Raji (cell line): ENCODE data around the gene TMEM270.

ENCODE experiments used
- POLR2A ChIP-seq: IDR thresholded peaks from 2 replicates; pipeline ENCODE4 v1.6.1; 2011; ENCODE audit warnings: low read depth, low read length, control low read depth; ENCODE audit not compliant: insufficient read depth

TMEM270 gene

DNA sequence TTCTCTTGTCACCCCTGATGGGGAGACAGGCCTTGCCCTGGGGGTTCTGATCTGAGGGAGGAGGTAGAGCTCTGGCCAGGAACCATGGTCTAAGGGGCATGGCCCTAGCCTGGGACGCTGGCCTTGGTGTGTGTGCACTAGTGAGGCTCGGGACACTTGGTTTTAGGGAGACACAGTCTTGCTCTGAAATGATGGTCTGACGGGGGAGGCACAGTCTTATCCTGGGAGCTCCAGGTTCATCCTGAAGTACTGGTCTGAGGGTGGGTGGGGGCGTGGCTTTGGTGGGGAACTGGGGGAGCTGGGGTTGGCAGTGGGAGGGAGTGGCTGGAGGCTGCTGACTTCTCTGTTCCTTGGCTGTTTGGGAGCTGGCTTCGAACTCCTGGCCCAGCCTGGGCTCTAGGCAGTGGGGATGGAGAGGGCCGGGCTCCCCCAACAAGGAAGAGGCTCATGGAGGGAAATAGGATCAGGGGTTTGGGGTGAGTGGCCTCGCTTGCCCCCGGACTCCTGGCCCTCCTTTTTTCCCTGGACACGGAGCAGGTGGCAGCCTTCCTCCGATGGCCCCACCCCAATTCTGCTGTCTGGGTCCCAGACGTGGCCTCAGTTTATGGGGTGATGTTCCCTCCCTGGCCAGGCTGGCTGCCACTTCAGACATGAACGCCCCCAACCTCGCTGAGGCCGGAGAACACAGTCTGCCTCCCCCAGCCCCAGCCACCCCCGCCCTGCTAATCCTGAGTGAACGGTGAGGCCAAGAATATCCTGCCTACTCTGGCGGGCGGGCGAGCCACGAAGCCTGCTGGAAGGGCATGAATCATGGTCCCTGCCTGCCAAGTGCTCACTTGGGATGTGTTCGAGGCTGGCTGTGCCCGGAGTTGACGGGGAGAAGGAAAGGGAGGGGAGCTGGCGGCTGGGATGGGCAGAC is 43.5 kb downstream of the TMEM270 start:
- TF ChIP-seq POLR2A, result no peak

DNA sequence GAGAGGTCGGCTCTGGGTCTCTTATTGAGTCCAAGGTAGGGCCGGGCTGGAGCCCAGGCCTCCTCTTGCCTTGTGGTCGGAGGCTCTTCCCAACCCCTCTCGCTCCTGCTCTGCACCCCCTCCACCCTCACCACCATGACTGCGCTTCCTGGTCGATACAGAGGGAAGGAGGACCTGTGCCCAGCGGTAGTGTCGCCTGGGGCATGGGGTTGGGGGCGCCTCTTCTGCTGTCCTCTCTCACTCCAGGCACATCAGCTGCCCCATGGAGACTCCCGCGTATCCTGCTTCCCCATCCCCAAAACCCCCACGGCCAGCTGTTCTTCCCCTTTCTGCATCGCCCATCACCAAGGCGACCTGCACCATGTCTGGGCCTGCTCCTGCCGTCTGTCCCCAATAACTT is 44.4 kb downstream of the TMEM270 start:
- no peak for TF ChIP-seq POLR2A

DNA sequence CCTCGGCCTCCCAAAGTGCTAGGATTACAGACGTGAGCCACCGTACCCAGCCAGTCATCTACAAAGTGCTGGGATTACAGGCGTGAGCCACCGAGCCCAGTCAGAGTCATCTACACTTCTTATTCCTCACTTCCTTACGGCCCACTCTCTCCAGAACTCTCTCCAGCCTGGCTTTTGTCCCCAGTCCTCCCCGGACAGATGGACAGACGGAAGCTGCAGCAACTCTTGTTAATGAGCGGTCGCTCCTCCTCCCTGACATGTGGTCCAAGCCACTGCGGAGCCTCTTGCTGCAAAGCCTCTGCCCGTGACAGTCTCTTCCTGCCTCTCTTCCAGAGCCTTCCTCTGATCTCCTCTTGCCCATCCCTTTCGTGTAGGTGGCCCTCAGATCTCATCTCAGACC is 45.9 kb downstream of the TMEM270 start:
- TF ChIP-seq POLR2A, result no peak

DNA sequence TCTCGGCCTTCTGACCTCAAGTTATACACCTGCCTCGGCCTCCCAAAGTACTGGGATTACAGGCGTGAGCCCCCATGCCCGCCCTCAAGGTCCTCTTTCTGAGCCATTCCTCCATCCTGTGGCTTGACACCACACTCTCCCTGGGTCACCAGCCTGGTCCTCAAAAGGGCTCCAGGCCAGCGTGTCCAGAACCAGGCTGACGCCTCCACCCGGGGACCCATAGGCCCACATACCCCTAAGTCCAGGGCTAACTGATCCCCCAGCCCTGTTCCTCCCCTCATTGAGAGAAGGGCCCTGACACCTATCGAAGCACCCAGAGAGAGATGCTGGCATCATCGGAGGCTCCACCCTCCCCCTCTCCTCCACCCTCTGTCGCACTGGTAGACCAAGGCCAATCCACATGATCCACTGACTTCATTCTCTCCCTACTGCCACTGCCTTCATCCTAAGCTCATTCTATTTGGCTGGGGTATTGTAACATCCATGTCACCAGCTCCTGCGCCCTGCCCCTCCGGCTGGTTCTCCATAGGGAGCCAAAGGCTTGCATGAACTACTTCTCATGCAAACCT is 46.7 kb downstream of the TMEM270 start:
- no peak for TF ChIP-seq POLR2A

DNA sequence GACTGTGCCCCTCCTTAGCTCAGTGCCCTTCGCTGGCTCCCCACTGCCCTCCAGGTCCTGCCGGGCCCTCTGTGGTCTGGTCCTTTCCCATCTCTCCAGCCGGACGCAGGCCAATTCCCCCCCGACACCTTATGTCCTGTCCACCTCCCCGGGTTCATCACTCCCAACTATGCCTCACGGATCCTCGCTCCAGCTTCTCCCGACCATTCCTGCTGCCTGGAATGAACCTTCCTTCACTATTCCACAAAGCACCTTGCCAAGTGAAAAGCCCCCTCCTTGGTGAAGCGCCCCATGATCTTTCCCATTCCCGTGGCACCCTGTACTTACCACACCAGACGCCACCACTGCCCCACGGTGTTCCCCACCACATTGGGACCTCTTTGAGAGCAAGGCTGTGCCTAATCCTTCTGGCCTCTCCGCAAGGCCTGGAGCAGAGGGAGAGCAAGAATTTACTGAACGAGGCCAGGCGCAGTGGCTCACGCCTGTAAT is 47.2 kb downstream of the TMEM270 start:
- no peak for TF ChIP-seq POLR2A

DNA sequence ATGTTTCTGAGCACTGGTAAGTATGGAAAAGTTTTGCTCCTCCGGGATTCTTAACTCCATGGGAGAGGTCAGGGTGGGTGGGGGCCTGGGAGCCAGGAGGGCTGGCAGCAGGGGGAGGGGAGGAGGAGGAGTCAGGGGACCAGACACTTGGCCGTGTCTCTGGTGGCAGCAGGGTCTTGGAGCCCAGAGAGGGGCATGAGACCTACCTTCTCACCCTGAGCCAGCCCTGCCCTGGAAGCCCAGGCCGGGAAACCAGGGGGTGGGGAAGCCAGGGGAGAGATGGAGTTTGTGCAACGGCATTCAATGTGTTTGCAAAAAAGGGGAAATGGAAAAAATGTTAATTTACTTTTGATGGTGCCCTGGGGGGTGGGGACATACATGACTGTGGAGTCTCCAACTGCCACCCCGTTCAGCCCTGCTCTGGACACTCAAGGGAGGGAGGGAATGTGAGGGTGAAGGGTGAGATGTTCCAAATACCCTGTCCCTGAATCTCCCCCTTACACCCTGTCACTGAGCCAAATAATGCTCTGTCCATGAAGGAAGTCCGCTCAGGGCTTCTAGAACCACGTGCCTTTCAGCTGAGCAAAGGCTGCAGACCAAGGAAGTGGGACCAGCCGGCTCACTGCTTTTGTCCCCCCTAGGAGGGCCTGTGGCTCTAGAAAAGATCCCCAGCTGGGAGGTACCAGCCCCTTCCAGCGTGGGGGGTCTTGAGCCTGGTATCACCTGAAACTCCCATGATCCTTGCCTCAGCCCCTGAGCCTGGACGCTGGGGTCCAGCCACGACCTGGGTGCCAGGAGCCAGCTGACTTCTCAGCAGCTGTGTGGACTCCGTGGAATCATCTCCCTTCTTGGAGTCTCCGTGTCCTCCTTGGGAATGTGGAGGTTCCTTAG is 48.3 kb downstream of the TMEM270 start:
- TF ChIP-seq POLR2A, result no peak

DNA sequence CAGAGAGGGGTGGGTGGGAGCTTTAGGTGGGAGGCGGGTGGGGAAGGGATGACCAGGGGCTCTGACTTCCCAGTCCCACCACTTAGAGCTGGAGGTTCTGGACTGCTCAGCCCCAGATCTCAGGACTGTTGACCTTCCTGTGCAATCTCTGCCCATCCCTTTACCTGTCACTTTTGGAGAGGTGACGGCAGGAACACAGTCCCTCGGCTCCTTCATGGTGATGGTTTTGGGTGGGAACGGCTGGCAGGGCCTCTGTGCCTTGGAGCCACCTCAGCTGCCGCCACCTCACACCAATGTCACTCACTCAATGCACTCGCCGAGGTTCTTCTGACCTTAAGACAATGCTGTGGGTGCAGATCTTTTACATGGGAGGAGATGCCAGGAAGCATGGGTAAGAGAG is 49.0 kb downstream of the TMEM270 start:
- TF ChIP-seq POLR2A, result no peak

DNA sequence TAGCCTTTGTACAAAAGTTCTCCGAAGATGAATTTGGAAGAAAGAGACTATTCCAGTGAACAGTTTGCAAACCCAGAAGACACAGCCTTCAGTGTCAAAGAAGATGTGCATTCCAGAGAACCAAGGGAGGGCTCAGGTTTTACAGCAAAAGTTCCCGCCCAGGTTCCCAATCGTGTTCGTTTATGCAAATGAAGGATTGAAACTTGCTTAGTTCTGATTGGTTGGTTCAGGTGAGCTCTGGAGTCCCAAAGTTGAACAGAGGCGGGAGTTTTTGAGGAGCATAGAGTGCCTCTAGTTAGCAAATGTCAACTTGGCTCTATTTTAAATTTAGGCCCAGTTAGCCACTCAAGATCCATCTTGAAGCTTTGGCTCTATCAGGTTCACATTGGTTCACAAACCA is 51.3 kb downstream of the TMEM270 start:
- no peak for TF ChIP-seq POLR2A
